ENCODE measurements around the gene ZNF710. TPM values are rescaled to one million over a fixed set of nuclear protein-coding genes. Genes with fewer than 3 reads are reported as not detected.
"Not testable (repeated sequence)": the region's sequence is repeated elsewhere in the genome, so short reads cannot be mapped to it uniquely, and the experiment has no call there.

The ZNF710 gene, protein sequence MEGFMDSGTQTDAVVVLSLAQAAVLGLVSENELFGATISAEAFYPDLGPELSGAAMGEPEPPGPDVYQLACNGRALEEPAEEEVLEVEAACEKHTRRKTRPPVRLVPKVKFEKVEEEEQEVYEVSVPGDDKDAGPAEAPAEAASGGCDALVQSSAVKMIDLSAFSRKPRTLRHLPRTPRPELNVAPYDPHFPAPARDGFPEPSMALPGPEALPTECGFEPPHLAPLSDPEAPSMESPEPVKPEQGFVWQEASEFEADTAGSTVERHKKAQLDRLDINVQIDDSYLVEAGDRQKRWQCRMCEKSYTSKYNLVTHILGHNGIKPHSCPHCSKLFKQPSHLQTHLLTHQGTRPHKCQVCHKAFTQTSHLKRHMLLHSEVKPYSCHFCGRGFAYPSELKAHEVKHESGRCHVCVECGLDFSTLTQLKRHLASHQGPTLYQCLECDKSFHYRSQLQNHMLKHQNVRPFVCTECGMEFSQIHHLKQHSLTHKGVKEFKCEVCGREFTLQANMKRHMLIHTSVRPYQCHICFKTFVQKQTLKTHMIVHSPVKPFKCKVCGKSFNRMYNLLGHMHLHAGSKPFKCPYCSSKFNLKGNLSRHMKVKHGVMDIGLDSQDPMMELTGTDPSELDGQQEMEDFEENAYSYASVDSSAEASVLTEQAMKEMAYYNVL
- polyA plus RNA-seq (ENCODE audit: insufficient read length in 4 of 4) = 10 to 100 TPM; 20.3 to 24.9 (median 23.0) TPM

DNA sequence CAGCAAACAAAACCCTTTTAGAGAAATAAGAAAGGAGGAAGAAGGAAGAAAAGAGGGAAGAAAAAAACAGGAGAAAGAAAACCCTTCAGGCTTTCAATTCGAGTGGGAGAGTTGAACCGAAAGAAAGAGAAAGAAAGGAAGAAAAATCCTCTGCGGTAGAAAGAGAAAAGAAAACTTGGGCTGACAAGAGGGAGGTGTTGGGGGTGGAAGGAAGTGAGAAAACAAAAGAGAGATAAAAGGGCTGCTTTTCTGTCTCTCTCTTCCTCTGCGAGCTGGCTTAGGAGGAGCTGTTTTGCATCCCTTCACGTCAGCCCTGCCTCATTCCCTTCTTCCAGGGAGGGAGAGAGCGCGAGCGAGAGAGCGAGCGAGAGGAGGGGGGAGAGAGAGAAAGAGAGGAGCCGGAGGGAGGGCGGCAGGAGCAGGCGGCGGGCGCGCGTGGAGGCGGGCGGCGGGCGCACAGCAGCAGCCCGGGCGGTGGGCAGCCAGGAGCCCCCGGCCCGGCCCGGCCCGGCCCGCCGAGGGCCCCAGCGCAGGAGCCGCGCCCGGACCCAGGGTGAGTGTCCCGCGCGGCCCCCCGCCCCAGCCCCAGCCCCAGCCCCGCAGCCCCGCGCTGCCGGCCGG lies at the start of gene ZNF710:
ZNF710 (plus strand) TSS at position 263 of the 621 bp plus-strand sequence. CDS start 65,814 bp downstream, outside the sequence.
- DNase-seq (ENCODE audit: low read depth in 4 of 4, low spot score in 3 of 4) = peak; percentile 43 to 77 (median 62)

DNA sequence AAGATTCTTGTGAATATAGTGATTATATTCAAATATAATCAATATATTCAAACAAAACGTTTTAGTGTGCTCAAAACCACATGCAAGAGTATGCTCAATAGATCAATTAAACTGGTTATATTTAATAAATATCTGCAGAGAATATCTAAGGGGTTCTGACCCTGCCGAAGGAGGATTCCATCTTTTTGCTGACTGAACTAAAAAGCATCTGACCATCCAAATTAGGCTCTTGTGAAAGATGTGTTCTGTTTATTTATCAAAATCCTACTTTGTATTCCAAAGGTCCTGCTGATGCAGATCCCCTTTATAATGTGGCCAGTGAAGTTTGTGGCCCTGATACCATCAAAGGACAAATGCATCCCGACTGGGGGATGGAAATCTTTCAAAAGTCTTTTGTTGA lies 46.6 kb upstream of the ZNF710 start:
- no peak for DNase-seq (ENCODE audit: low read depth in 4 of 4, low spot score in 3 of 4)

DNA sequence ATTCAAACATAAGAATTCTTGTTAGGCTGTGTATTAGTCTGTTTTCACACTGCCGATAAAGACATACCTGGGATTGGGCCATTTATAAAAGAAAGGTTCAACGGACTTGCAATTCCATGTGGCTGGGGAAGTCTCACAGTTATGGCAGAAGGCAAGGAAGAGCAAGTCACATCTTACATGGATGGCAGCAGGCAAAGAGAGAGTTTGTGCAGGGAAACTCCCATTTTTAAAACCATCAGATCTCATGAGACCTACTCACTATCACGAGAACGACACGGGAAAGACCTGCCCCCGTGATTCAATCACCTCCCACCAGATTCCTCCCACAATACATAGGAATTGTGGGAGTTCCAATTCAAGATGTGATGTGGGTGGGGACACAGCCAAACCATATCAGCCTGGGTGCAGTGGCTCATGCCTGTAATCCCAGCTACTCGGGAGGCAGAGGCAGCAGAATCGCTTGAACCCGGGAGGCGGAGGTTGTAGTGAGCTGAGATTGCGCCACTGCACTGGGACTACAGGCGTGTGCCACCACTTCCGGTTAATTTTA lies 45.6 kb upstream of the ZNF710 start:
- DNase-seq (ENCODE audit: low read depth in 4 of 4, low spot score in 3 of 4) = not testable (repeated sequence)

- DNase-seq (ENCODE audit: low read depth in 4 of 4, low spot score in 3 of 4) = no peak
Measured at GRCh38 chr15:89958107-89958805, 42.9 kb upstream of the ZNF710 start.

GRCh38 chr15:89963301-89964231 lies 37.6 kb upstream of the ZNF710 start:
- no peak for DNase-seq (ENCODE audit: low read depth in 4 of 4, low spot score in 3 of 4)

DNA sequence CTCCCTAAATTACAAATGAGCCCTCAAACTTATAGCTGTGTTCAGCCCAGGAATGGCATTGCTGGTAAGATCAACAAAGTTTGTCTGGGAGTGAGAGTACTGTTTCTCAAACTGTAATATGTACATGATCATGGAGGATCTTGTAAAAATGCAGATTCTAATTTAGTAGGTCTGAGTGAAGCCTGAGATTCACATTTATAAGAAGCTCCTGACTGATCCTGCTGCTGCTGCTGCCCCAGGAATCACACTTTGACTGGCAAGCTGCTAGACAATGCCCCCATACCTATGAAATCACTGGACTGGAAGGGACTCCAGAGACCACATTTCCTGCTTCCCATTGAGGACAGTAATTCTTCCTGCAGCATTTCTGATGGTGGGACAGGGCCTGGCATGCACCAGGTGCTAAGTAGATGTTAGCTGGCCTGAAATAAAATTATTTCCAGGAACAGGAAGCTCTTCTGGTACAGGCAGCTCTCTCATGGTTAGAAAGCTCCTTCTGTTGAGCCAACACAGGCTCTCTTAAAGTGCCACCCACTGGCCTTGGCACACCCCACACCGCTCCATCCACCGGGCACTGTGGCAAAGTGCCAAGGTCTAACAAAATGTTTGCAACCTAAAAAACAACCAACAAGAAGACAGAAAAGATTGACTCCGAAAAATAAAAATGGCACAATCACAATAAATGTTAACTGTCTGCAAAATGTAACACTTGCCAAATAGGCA lies 36.7 kb upstream of the ZNF710 start:
- DNase-seq (ENCODE audit: low read depth in 4 of 4, low spot score in 3 of 4) = no peak

GRCh38 chr15:89967881-89968280 lies 33.2 kb upstream of the ZNF710 start:
- no peak for DNase-seq (ENCODE audit: low read depth in 4 of 4, low spot score in 3 of 4)

GRCh38 chr15:89971592-89971997 lies 29.5 kb upstream of the ZNF710 start:
- DNase-seq (ENCODE audit: low read depth in 4 of 4, low spot score in 3 of 4) = peak; percentile 29 to 40 (median 34)

DNA sequence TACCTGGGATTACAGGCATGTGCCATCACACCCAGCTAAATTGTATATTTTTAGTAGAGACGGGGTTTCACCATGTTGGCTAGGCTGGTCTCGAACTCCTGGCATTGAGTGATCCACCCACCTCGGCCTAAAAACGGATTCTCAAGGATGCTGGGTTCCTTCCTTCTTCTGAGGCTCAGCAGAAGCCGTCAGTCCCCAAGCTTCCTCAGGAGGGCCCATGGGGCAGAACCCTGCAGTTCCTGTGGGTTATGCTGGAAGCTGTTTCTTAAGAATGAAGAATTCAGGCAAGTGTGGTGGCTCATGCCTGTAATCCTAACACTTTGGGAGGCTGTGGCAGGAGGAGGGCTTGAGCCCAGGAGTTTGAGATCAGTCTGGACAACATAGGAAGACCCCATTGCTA lies 29.0 kb upstream of the ZNF710 start:
- DNase-seq (ENCODE audit: low read depth in 4 of 4, low spot score in 3 of 4) = no peak

DNA sequence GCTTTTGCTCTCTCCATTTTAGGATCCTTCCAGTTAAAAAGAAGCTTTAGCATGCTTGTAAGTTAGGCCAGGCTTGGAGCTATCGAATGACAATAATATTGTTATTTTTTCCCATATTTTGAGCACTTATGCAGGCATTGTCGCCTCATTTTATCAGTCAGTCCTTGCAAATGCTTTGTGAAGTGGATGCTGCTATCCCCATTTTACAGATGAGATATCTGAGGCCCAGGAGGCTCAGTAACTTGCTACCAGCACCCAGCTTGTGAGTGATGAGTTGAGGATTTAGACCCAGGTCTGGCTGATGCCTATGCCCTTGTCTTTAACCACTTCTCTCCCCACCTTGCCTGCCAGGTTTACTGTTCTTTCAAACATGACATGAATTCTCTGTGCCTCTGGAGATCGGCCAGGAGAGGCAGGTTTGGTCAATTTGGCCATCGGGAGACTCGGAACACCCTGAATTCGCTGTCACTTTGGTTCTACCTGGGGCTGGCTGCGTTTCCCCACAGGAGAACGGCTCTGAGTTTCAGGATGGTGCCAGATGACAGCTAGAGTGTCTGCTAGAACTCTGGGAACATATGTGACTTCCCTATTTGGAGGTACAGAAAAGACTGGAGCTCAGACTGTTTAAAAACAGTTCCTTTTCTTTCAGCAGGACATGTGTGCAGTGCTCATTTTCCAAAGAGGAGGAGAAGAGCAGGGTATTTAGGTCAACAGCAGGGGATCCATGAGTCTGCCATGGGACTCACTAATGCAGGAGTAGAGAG lies 25.5 kb upstream of the ZNF710 start:
- DNase-seq (ENCODE audit: low read depth in 4 of 4, low spot score in 3 of 4) = no peak

- DNase-seq (ENCODE audit: low read depth in 4 of 4, low spot score in 3 of 4) = no peak
Measured at GRCh38 chr15:89976246-89976600, 24.9 kb upstream of the ZNF710 start.

- DNase-seq (ENCODE audit: low read depth in 4 of 4, low spot score in 3 of 4) = not testable (repeated sequence)
Measured at GRCh38 chr15:89977836-89978235, 23.3 kb upstream of the ZNF710 start.

DNA sequence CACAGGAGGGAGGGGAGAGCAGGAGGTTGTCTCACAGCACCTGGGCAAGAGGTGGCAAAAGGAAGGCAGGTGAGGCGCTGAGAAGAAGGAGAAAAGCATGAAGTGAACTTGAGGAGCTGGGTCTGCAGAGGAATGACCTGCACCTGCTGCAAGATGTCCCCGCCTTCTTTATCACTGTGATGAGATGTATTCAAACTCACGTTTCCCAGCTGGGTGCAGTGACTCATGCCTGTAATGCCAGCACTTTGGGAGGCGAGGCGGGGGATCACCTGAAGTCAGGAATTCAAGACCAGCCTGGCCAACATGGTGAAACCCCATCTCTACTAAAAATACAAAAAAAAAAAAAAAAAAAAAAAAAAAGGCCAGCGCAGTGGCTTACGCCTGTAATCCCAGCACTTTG lies 22.2 kb upstream of the ZNF710 start:
- DNase-seq (ENCODE audit: low read depth in 4 of 4, low spot score in 3 of 4) = no peak

GRCh38 chr15:89980896-89981295 lies 20.2 kb upstream of the ZNF710 start:
- no peak for DNase-seq (ENCODE audit: low read depth in 4 of 4, low spot score in 3 of 4)

GRCh38 chr15:89982315-89983055 lies 18.6 kb upstream of the ZNF710 start:
- DNase-seq (ENCODE audit: low read depth in 4 of 4, low spot score in 3 of 4) = no peak

DNA sequence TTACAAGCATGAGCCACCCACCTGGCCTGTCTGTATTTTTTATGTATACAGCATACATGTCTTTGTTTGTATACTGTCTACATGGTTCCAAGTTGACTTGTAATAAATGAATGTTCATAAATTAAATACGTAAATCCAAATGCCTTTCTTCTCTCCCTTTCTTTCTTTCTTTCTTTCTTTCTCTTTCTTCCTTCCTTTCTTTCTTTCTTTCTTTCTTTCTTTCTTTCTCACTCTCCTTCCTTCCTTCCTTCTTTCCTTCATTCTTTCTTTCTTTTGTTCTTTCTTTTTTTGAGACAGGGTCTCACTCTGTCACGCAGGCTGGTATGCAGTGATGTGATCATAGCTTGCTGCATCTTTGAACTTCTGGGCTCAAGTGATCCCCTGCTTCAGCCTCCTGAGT lies 17.1 kb upstream of the ZNF710 start:
- no peak for DNase-seq (ENCODE audit: low read depth in 4 of 4, low spot score in 3 of 4)

DNA sequence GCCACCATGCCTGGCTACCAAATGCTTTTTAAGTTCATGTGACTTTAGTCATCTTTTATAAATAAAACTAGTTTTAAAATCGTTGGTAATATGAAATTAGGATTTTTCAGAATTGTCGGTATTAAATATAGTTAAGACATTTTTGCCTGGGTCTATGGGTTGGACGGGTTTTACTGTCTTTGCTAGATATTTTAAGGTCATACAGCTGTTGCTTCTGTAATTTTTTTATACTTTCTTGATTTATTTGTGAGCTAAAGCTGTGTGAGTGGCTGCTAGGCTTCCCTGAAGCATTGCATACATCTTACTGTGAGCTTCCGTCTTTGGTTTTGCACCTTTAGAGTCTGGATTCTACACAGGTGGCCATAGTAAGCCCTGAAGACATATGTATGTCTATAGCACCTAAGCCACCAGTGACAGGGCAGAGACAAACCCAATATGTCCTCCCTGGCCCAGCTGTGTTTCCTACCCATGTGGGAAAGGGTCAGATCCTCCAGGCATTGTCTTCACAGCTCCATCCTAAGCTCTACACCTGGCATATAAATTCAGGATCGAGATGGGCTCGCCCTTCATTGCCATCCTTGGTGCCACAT lies 16.6 kb upstream of the ZNF710 start:
- no peak for DNase-seq (ENCODE audit: low read depth in 4 of 4, low spot score in 3 of 4)
